Measurements from ENCODE around the gene ECHDC1.
"Not testable (repeated sequence)": the region's sequence is repeated elsewhere in the genome, so short reads cannot be mapped to it uniquely, and the experiment has no call there.

The ECHDC1 gene

DNA sequence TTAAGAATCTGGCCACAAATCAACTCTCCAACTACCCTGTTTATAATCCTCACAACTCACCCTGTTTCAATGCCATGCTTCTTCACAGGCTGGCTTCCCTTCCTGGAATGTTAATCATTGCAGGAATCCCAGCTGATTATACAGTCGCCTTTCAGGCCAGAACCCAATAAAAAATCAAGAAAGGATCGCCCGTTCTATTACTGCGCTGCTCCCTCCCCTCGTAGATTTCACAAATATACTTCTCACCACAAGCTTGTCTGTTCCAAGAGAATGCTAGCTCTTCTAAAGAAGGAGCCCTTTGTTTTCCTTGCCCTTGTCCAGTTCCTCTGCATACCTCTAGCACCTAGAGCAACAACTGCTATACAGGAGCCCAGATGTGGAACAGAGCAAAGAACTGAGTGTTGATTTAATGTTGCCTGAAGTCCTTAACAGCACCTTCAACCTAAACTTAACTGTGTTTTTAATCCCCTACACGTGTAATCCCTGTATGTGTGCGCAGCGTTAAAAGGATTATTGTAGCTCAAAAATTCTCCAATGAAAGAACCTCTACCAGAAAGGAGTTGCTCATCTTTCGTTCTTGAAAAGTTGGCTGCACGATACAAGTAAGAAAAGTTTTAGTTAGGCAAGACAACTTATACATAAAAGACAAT, 988 bp downstream of the ECHDC1 start:
- no peak for DNase-seq (ENCODE audit: low read depth)

DNA sequence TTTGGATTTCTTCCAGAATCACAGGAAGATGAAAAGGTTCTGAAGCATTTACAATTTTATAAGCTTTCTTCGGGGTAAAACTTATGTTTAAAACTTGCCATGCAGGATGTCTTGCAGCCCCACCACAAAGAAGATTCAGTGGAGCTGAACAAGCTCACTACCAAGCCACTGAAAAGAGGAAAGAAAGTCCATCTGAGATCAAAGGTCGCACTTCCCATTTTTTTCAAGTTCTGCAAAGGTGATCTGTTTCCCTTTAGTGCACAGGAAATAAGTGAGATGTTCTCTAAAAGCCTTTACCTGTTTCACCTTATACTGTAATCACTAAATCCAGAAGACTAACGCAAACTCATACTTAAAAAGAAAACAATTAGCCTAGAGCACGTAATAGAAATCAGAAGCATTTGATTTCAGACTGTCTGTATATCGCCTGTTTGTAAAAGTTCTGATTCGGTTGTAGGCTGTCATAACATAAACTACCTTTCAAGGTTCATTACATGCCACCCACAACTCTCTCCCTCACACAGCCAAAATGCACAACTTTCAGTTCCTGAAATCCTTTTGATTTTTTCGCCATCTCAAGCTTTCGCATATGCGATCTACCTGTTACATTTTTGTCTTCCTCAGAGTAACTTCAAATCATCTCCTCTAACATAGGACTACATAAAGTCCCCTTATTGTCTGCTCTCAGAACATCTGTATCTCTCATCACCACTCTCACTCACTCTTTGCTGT, 1.8 kb downstream of the ECHDC1 start:
- no peak for DNase-seq (ENCODE audit: low read depth)

DNA sequence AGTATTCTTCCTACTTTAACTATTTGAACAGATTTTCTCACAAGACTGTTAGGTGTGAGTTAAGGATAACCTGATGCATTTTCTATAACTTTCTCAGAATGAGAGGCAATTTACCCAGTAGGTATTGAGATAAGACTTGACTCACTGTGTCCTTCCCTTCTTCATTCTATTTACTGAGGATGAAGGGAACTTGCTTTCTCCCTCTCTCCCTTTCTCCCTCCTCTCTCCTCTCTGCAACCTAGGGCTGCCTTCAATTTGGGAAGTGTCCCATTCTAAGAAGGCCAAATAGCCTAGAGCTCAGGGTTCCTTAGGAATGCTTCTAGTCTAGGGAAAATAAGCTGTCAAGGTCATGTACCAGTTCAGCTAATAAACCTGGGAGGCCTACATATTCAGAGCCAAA, 3.2 kb downstream of the ECHDC1 start:
- DNase-seq (ENCODE audit: low read depth) = no peak

DNA sequence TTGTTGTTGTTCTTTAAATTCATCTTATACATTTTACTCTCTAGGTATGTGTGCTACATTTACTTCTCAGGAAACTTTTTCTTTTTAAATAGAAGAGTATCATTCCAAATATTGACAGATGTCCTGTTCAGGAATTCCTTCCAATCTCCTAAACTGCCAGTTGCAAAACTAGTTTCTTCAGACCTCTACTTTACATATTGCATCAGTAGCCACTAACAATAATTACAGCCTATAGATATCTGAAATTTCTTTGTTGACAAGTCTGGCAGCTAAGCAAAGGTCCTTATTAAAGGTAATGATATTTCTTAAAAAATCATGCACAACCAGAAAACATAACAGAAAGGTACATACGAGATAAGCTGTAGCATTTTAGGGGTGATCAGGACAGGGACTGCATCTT, 4.5 kb downstream of the ECHDC1 start:
- no peak for DNase-seq (ENCODE audit: low read depth)

DNA sequence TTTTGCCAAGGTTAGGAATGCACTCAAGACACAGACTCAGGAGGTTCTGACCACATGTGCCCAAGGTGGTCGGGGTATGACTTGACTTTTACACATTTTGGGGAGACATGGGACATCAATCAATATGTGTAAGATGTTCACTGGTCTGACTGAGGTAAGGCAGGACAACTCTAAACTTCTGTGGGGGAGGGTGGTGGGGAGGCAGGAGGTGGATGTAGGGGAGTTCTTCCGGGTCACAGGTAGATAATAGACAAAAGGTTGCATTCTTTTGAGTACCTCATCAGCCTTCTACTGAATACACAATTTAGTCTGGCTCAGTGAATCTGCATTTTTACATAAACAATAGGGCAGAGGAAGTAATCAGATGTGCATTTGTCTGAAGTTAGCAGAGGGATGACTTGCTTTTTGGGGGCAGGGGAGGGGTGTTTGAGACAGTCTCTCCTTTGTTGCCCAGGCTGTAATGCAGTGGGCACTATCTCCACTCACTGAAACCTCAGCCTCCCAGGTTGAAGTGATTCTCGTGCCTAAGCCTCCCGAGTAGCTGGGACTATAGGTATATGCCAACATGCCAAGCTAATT, 10.9 kb downstream of the ECHDC1 start:
- DNase-seq (ENCODE audit: low read depth) = no peak

DNA sequence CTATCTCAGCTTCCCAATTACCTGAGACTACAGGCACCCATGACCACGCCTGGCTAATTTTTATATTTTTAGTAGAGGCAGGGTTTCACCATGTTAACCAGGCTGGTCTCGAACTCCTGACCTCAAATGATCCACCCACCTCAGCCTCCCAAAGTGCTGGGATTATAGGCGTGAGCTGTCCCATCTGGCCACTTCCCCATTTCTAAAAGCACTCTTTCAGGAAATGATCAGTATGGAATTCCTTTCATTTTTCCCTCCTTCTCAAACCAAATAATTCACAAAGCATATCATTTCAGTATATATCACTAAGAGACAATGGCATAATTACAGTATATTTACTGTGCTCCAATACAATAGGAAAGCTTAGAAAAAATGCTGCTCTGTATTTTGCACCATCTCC, 12.2 kb downstream of the ECHDC1 start:
- not testable (repeated sequence) for DNase-seq (ENCODE audit: low read depth)

GRCh38 chr6:127328043-127328609, 15.3 kb downstream of the ECHDC1 start:
- no peak for DNase-seq (ENCODE audit: low read depth)

DNA sequence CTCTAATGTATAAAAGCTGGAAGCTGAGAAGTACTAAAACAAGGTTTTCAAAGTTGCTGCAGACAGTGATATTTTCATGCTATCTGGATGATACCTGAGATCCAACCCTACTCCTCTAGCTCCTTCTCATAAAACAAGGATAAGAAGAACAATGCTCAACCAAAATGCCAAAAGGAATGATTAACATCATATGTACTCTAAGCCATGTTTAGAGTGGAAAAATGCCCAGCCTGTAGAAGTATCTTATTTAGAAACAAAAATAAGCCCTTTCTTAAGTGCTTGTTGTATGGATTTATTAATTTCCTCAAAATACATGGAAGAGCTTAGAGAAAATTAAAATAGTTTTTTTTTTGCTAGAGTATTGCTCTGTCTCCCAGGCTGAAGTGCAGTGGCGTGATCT, 23.7 kb downstream of the ECHDC1 start:
- no peak for DNase-seq (ENCODE audit: low read depth)

- DNase-seq (ENCODE audit: low read depth) = no peak
Observed at GRCh38 chr6:127317388-127318128, 25.9 kb downstream of the ECHDC1 start.

DNA sequence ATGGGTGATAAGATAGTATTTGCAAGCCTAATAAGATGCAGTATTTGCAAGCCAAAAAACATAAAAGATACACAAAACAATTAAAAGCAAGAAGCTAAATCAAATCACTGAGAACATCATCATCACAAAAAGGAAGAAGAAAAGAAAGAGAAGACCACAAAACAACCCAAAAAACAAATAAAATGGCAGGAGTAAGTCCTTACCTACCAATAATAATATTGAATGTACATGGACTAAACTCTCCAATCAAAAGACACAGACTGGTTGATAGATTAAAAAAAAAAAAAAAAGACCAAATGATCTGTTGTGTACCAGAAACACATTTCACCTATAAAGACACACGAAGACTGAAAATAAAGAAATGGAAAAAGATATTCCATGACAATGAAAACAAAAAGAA, 37.7 kb downstream of the ECHDC1 start:
- no peak for DNase-seq (ENCODE audit: low read depth)

DNA sequence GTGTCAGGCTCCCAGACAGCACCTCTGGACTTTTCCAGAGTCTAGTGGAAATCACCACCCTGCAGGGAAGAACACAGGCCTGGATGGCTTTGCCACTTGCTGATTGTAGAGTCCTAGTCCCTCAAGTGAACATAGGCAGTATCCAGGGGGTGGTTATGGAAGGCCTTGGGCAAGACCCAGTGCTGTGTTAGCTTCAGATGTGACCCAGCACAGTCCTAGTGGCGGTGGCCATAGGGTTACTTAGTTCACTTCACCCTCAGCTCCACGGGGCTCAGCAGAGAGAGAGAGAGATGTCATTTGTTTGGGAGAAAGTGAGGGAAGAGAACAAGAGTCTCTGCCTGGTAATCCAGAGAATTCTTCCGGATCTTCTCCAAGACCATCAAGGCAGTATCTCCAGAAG, 39.5 kb downstream of the ECHDC1 start:
- DNase-seq (ENCODE audit: low read depth) = no peak

DNA sequence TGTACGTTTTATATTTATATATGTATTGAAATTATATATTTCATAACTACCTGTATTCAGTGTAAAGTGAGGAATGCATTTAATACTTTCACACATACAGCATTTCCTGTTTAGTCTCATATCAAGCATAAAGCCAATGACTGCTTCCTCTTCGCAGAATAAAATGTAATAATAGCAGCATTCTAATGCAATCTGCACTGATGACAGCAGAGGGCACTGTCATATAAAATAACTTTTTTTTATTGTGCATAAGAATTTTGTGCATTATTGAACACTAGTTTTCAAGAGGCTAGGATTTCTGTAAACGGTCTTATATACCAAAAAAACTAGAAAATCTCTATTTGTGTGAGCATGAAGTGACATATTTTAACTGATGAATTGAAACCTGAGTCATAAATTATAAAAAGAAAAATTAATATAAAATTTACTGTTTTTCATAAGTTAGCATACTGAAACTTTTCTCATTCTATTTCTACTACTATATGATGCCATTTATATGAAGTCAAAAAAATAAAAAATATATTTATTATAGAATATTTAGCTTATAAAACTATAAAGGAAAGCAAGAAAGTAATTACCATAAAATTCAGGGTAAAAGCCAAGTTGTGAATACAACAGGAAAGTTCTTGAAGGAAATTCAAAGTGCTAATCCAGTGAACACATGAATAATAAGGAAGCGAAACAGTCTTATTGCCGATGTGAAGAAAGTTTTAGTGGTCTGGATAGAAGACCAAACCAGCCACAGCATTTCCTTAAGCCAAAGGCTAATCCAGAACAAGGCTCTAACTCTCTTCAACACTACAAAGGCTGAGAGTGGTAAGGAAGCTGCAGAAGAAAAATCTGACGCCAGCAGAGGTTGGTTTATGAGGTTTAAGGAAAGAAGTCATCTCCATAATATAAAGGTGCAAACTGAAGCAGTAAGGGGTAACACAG, 40.4 kb downstream of the ECHDC1 start:
- peak; percentile 9 for DNase-seq (ENCODE audit: low read depth)

- DNase-seq (ENCODE audit: low read depth) = no peak
Observed at GRCh38 chr6:127301199-127301700, 42.2 kb downstream of the ECHDC1 start.

DNA sequence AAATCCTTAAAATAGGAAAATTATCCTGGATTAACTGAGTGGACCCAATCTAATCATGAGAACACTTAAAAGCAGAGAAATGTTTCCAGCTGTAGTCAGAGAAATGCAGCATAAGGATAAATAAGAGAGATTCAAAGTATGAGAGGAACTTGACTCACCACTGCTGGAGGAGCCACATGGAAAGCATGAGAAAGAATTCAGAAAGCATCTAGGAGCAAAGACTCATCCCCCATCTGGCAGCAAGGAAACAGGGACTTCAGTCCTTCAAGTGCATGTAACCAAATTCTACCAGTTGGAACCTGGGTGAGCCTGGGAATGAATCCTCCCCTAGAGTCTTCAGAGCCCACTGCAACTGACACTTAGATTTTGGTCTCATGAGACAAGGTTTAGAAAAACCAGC, 43.0 kb downstream of the ECHDC1 start:
- DNase-seq (ENCODE audit: low read depth) = peak; percentile 78

DNA sequence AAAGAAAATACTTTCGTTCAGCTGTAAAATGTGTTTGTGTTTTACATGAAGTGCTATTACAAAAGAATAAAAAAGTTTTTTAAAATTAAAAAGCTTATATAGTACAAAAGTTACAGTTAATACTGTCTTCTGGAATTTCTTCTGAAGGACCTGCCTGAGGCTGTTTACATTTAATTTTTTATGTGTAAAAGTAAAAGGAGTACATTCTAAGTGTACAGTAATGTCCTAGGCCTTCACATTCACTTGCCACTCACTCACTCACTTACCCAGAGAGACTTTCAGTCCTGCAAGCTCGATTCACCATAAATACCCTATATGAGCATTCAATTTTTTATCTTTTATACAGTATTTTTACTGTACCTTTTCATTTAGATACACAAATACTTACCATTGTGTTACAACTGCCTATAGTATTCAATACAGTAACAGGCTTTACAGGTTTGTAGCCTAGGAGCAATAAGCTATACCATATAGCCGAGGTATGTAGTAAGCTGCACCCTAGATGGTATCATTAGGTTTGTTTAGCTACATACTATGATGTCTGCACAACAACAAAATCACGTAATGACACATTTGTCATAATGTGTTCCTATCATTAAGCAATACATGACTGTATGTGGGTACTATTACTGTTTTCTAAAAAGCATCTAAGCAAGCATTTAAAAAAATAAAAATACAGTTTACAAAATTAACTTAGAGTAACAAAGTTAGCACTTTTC, 43.7 kb downstream of the ECHDC1 start:
- DNase-seq (ENCODE audit: low read depth) = no peak

- no peak for DNase-seq (ENCODE audit: low read depth)
Observed at GRCh38 chr6:127298475-127298874, 44.9 kb downstream of the ECHDC1 start.

- DNase-seq (ENCODE audit: low read depth) = no peak
Observed at GRCh38 chr6:127297502-127298070, 45.8 kb downstream of the ECHDC1 start.

GRCh38 chr6:127291495-127291894, 51.9 kb downstream of the ECHDC1 start:
- no peak for DNase-seq (ENCODE audit: low read depth)

DNA sequence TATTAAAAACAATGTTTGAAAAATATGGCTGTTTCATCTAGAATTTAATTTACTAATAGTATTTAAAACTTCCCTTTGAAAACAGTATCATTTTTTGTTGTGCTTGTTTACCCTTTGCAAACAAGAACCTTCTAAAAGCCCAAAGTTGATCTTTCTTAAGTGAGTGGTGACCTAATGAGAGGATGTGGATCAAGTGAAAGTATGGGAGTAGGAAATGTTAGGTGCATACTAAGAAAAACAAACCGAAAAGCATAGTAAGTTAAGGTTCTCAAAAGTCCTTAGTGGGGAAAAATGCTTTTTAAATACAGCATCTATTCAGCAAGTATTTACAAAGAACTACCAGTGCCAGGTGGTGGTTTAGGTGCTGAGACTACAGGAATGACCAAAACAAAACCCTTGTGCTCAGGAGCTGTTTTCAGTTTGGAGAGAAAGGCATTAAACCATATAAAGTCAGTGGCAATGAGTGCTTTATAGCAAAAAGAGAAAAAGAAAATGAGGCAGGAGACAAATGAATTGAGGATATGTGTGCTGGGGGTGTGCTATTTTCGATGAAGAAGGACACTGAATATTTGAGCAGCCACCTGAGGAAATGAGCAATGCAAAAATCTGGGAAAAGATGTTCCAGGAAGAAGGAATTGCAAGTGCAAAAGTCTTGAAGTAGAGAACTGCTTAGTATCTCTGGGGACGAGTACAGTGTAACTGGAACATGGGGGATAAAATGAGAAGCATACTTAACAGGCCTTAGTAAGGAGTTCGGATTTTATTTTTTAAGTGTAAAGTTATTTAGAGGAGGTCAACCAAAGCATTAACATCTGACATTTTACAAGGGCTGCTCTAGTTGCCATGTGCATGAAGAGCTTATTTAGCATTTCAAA, 52.8 kb downstream of the ECHDC1 start:
- DNase-seq (ENCODE audit: low read depth) = no peak
